Endothelial cell of umbilical vein (primary cell): Measurements from ENCODE around the gene MS4A12. TPM values are rescaled to one million over a fixed set of nuclear protein-coding genes. Genes with fewer than 3 reads are reported as not detected.

ENCODE experiments used
- BruUV-seq: library from RNA; stranded (reverse); fragments of 400-500 nt; replicated peaks from 2 replicates; lab custom pipeline; 2021; lab: Mats Ljungman, UMichigan
- CTCF ChIA-PET: fragments of 300-600, 350-600 bp; sonication (Branson Sonifier 250); formaldehyde crosslinking; loops from one replicate; lab custom pipeline; 2021; ENCODE audit warnings: antibody characterized with exemption, inconsistent platforms; lab: Charles Lee
- POLR2A ChIA-PET: fragments of 300-600, 350-600 bp; sonication (Branson Sonifier 250); formaldehyde crosslinking; loops from one replicate; lab custom pipeline; 2021; ENCODE audit warnings: antibody characterized with exemption, inconsistent platforms; lab: Charles Lee
- DNase-seq: peaks from one replicate; pipeline ENCODE4 v3.0.0-alpha.2; 2011; ENCODE audit warnings: low read depth, low spot score
- FAIRE-seq: peaks from 2 replicates; lab custom pipeline; 2011; peaks lifted over from hg19 to GRCh38; lab: Jason Lieb, UNC
- H2AFZ ChIP-seq: 2 replicates; pipeline ENCODE4 v1.6.0; 2012; ENCODE audit warnings: low read depth, low read length, control low read depth, inconsistent platforms
- H3K27ac ChIP-seq: 2 replicates; pipeline ENCODE4 v1.5.1; 2011; ENCODE audit warnings: low read depth, mild to moderate bottlenecking, control low read depth, low read length, moderate library complexity; ENCODE audit not compliant: insufficient read depth
- H3K27me3 ChIP-seq, 2 experiments: 2 replicates each; pipeline versions ENCODE4 v1.6.0 to v1.6.1; 2011; ENCODE audit warnings: low read length in 2 of 2, mixed read lengths in 1 of 2; ENCODE audit not compliant: control insufficient read depth in 2 of 2, insufficient read depth in 2 of 2
- H3K36me3 ChIP-seq, 2 experiments: 2 replicates in 1 of 2; 3 replicates in 1 of 2; pipeline ENCODE4 v1.5.1; 2011; ENCODE audit warnings: low read length in 2 of 2, mild to moderate bottlenecking in 1 of 2, moderate library complexity in 1 of 2; ENCODE audit not compliant: control insufficient read depth in 2 of 2, insufficient read depth in 2 of 2; ENCODE audit errors: extremely low read depth in 1 of 2
- H3K4me1 ChIP-seq: 3 replicates; pipeline ENCODE4 v1.5.1; 2011; ENCODE audit warnings: mild to moderate bottlenecking, low read length; ENCODE audit not compliant: control insufficient read depth, insufficient read depth; ENCODE audit errors: extremely low read depth
- H3K4me2 ChIP-seq: 2 replicates; pipeline ENCODE4 v1.6.1; 2011; ENCODE audit warnings: low read length, control low read depth, mixed read lengths; ENCODE audit not compliant: insufficient read depth
- H3K4me3 ChIP-seq, 3 experiments: fragments of 200-600 bp in 1 of 3; sonication (generic), shearing (Covaris generic) in 1 of 3; replicated peaks in 1 of 3; 2 replicates each; pipeline ENCODE4 v1.5.1; 2011 to 2016; ENCODE audit warnings: control low read depth in 3 of 3, low read length in 3 of 3, mild to moderate bottlenecking in 2 of 3, inconsistent platforms in 1 of 3, low read depth in 1 of 3, moderate library complexity in 1 of 3; ENCODE audit not compliant: insufficient read depth in 1 of 3
- H3K79me2 ChIP-seq: 2 replicates; pipeline ENCODE4 v1.6.0; 2012; ENCODE audit warnings: low read length, inconsistent platforms; ENCODE audit not compliant: control insufficient read depth, insufficient read depth
- H3K9ac ChIP-seq: replicated peaks from 2 replicates; pipeline ENCODE3; 2011; ENCODE audit warnings: low read length, control low read depth; ENCODE audit not compliant: insufficient read depth; ENCODE audit errors: extremely low read depth
- H3K9me1 ChIP-seq: replicated peaks from 3 replicates; pipeline ENCODE4 v1.6.0; 2011; ENCODE audit warnings: mild to moderate bottlenecking, low read length; ENCODE audit not compliant: control insufficient read depth, insufficient read depth; ENCODE audit errors: extremely low read depth
- H3K9me3 ChIP-seq: replicated peaks from 2 replicates; pipeline ENCODE4 v1.5.1; 2012; ENCODE audit warnings: low read length, inconsistent platforms; ENCODE audit not compliant: control insufficient read depth, insufficient read depth
- H4K20me1 ChIP-seq: replicated peaks from 2 replicates; pipeline ENCODE3; 2011; ENCODE audit warnings: mild to moderate bottlenecking, low read length; ENCODE audit not compliant: control insufficient read depth, insufficient read depth; ENCODE audit errors: extremely low read depth
- CTCF ChIP-seq, 2 donors: IDR thresholded peaks; 1 replicate in 1 of 2; 2 replicates in 1 of 2; pipeline ENCODE4 v1.5.1; 2011; ENCODE audit warnings: low read length in 2 of 2, mild to moderate bottlenecking in 2 of 2, moderate library complexity in 2 of 2, control low read depth in 1 of 2, inconsistent platforms in 1 of 2, low read depth in 1 of 2; ENCODE audit not compliant: insufficient read depth in 1 of 2; ENCODE audit errors: extremely low read depth in 1 of 2
- EZH2 ChIP-seq: IDR thresholded peaks from 2 replicates; pipeline ENCODE4 v1.6.1; 2012; ENCODE audit warnings: borderline replicate concordance, low read depth, mild to moderate bottlenecking, moderate library complexity, low read length, inconsistent platforms; ENCODE audit not compliant: severe bottlenecking
- FOS ChIP-seq: IDR thresholded peaks from 2 replicates; pipeline ENCODE4 v1.6.1; 2011; ENCODE audit warnings: mild to moderate bottlenecking, low read length, moderate library complexity, borderline replicate concordance; ENCODE audit not compliant: insufficient read depth
- GATA2 ChIP-seq: IDR thresholded peaks from 2 replicates; pipeline ENCODE4 v1.7.0; 2011; ENCODE audit warnings: low read depth, mild to moderate bottlenecking, moderate library complexity, mixed read lengths, low read length; ENCODE audit not compliant: insufficient read length, insufficient read depth
- JUN ChIP-seq: IDR thresholded peaks from 2 replicates; pipeline ENCODE4 v1.6.1; 2011; ENCODE audit warnings: borderline replicate concordance, low read depth; ENCODE audit not compliant: insufficient read length, insufficient read depth
- MAX ChIP-seq: IDR thresholded peaks from 2 replicates; pipeline ENCODE4 v1.6.1; 2011; ENCODE audit not compliant: insufficient read depth, insufficient read length
- MYC ChIP-seq: IDR thresholded peaks from one replicate; pipeline ENCODE4 v1.6.1; 2011; ENCODE audit warnings: mild to moderate bottlenecking, low read depth, low read length
- POLR2A ChIP-seq: IDR thresholded peaks from 2 replicates; pipeline ENCODE4 v1.6.1; 2012; ENCODE audit warnings: low read depth, mild to moderate bottlenecking, control low read depth, low read length
- POLR2AphosphoS5 ChIP-seq: IDR thresholded peaks from 2 replicates; pipeline ENCODE4 v1.6.1; 2012; ENCODE audit warnings: low read depth, mild to moderate bottlenecking, control low read depth, low read length, moderate library complexity; ENCODE audit not compliant: insufficient read depth
- dilution Hi-C: fragments of 300-500 bp; cut with MboI; formaldehyde crosslinking; loops from one replicate; pipeline ENCODE4 v1.15.0; 2019; ENCODE audit warnings: low sequenced_read_pairs; ENCODE audit not compliant: extremely low pct_ligation_motif_present
- intact Hi-C: fragments of 100-400 bp; cut with micrococcal nuclease; formaldehyde crosslinking; loops from one replicate; pipeline ENCODE4 v1.10.0; 2022
- polyA plus RNA-seq, 4 experiments: library from polyadenylated mRNA; depleted of rRNA in 3 of 4; stranded (reverse) in 3 of 4; unstranded in 1 of 4; fragments of >200 nt; gene quantifications; 2 replicates each; pipeline versions ENCODE4 v1.2.1 to v1.2.3, GENCODE V29; 2011 to 2012; ENCODE audit warnings: missing spikeins in 1 of 4
- total RNA-seq: library from RNA; stranded (reverse); gene quantifications from 2 replicates; pipeline ENCODE4 v1.2.3, GENCODE V29; 2021

The MS4A12 gene
- total and polyA plus RNA-seq, 2 donors (not counting 3 experiments of a cell fraction or from before 2014, with no cell fraction given), result not detected

GRCh38 chr11:60468829-60469228, 23.7 kb upstream of the MS4A12 start:
- no peak overlapping the region for H2AFZ ChIP-seq
- no peaks in the 10 kb centered on the region for H3K79me2 ChIP-seq
- no peaks in the 10 kb centered on the region for H3K9me3 ChIP-seq
- H3K4me1 ChIP-seq, result no peaks in the 10 kb centered on the region
- H3K27me3 ChIP-seq, result no peaks in the 10 kb centered on the region
- FAIRE-seq, result no peak
- H3K4me3 ChIP-seq, result no peak overlapping the region
- no peak overlapping the region for H3K9ac ChIP-seq
- no peak overlapping the region for H3K4me2 ChIP-seq
- no peak overlapping the region for H3K27ac ChIP-seq
- no peaks in the 10 kb centered on the region for H3K36me3 ChIP-seq
- dilution Hi-C loops (no loop called here), intact Hi-C loops (no loop called here)
- TF ChIP-seq POLR2AphosphoS5 (no peak), POLR2A (no peak), JUN (no peak), MYC (no peak), GATA2 (no peak), CTCF (IDR thresholded peaks at IDR 0.05; ENCODE audit: extremely low read depth in 1 of 2, insufficient read depth in 1 of 2, low read depth in 1 of 2, low read length in 2 of 2) (no peak), FOS (no peak), MAX (no peak), EZH2 (no peak)
- no TSS peak for BruUV-seq
- DNase-seq, result no peak
- H4K20me1 ChIP-seq, result no peaks in the 10 kb centered on the region
- POLR2A ChIA-PET, result no interaction called here
- no peaks in the 10 kb centered on the region for H3K9me1 ChIP-seq
- CTCF ChIA-PET, result no interaction called here
